Fibroblast of lung (primary cell): Measurements from ENCODE around the gene FOXL3. TPM values are rescaled to one million over a fixed set of nuclear protein-coding genes. Genes with fewer than 3 reads are reported as not detected.

Experiments used
- DNase-seq, 2 donors: peaks; one replicate each; pipeline versions ENCODE4 v3.0.0 to v3.0.0-alpha.2; 2010; ENCODE audit warnings: low read depth in 2 of 2
- H2AFZ ChIP-seq: 2 replicates; pipeline ENCODE4 v1.5.1; 2012; ENCODE audit warnings: low read length, control low read depth, inconsistent platforms
- H3K27ac ChIP-seq: 2 replicates; pipeline ENCODE4 v1.5.1; 2011; ENCODE audit warnings: low read length, control low read depth; ENCODE audit not compliant: insufficient read depth
- H3K27me3 ChIP-seq: 2 replicates; pipeline ENCODE4 v1.5.1; 2011; ENCODE audit warnings: mild to moderate bottlenecking, low read length; ENCODE audit not compliant: control insufficient read depth, insufficient read depth
- H3K36me3 ChIP-seq: 2 replicates; pipeline ENCODE4 v1.5.1; 2011; ENCODE audit warnings: low read length; ENCODE audit not compliant: control insufficient read depth, insufficient read depth
- H3K4me1 ChIP-seq: 2 replicates; pipeline ENCODE4 v1.5.1; 2011; ENCODE audit warnings: low read length; ENCODE audit not compliant: control insufficient read depth, insufficient read depth; ENCODE audit errors: extremely low read depth
- H3K4me2 ChIP-seq: 2 replicates; pipeline ENCODE4 v1.5.1; 2011; ENCODE audit warnings: low read length, control low read depth; ENCODE audit not compliant: insufficient read depth; ENCODE audit errors: extremely low read depth
- H3K4me3 ChIP-seq, 4 experiments: fragments of 200-600 bp in 1 of 4; sonication (generic) in 1 of 4; replicated peaks in 1 of 4; 2 replicates each; pipeline ENCODE4 v1.5.1; 2011 to 2016; ENCODE audit warnings: low read length in 4 of 4, low read depth in 3 of 4, mild to moderate bottlenecking in 3 of 4, control low read depth in 2 of 4, inconsistent platforms in 1 of 4, mixed read lengths in 1 of 4; ENCODE audit not compliant: insufficient read depth in 1 of 4; ENCODE audit errors: control extremely low read depth in 1 of 4
- H3K79me2 ChIP-seq: 2 replicates; pipeline ENCODE4 v1.5.1; 2012; ENCODE audit warnings: mild to moderate bottlenecking, low read length, inconsistent platforms; ENCODE audit not compliant: control insufficient read depth, insufficient read depth
- H3K9ac ChIP-seq: 2 replicates; pipeline ENCODE4 v1.5.1; 2011; ENCODE audit warnings: mild to moderate bottlenecking, low read length, control low read depth; ENCODE audit not compliant: insufficient read depth
- H3K9me3 ChIP-seq: 2 replicates; pipeline ENCODE4 v1.5.1; 2012; ENCODE audit warnings: low read depth, low read length; ENCODE audit not compliant: control insufficient read depth, insufficient read depth
- H4K20me1 ChIP-seq: 2 replicates; pipeline ENCODE4 v1.5.1; 2011; ENCODE audit warnings: low read length; ENCODE audit not compliant: control insufficient read depth, insufficient read depth; ENCODE audit errors: extremely low read depth
- CTCF ChIP-seq, 2 donors: IDR thresholded peaks in 1 of 2; conservative IDR thresholded peaks in 1 of 2; 1 replicate in 1 of 2; 2 replicates in 1 of 2; pipeline ENCODE4 v1.5.1; 2011 to 2012; ENCODE audit warnings: low read length in 2 of 2, control low read depth in 1 of 2, inconsistent platforms in 1 of 2, low read depth in 1 of 2, mild to moderate bottlenecking in 1 of 2
- EZH2 ChIP-seq: IDR thresholded peaks from 2 replicates; pipeline ENCODE4 v1.5.1; 2012; ENCODE audit warnings: low read length, control low read depth, mild to moderate bottlenecking; ENCODE audit errors: missing control alignments
- polyA plus RNA-seq, 2 donors: library from polyadenylated mRNA; depleted of rRNA in 1 of 2; stranded (reverse) in 1 of 2; unstranded in 1 of 2; fragments of >200 nt; gene quantifications; 2 replicates each; pipeline ENCODE4 v1.2.1, GENCODE V29; 2011 to 2012; ENCODE audit warnings: missing spikeins in 1 of 2
- total RNA-seq: library from RNA; depleted of rRNA; stranded (reverse); fragments of >200 nt; gene quantifications from 2 replicates; pipeline ENCODE4 v1.2.1, GENCODE V29; 2014

The FOXL3 gene
- total and polyA plus RNA-seq, 2 donors (not counting 1 experiment from before 2014, with no cell fraction given), result not detected

GRCh38 chr7:336810-337566 lies 47.0 kb downstream of the FOXL3 start:
- Histone ChIP-seq H3K27me3 (no peaks in the 10 kb centered on the region), H3K79me2 (no peaks in the 10 kb centered on the region), H2AFZ (no peak overlapping the region), H4K20me1 (no peaks in the 10 kb centered on the region), H3K9me3 (no peaks in the 10 kb centered on the region), H3K4me3 (no peak overlapping the region), H3K4me1 (no peaks in the 10 kb centered on the region), H3K4me2 (no peak overlapping the region), H3K36me3 (no peaks in the 10 kb centered on the region), H3K9ac (no peak overlapping the region), H3K27ac (no peak overlapping the region)
- no peak for DNase-seq
- TF ChIP-seq EZH2 (no peak), CTCF (conservative IDR thresholded peaks at IDR 0.05 in 1 of 2, IDR thresholded peaks at IDR 0.05 in 1 of 2; ENCODE audit: low read depth in 1 of 2, low read length in 2 of 2) (no peak)

GRCh38 chr7:337567-337951 lies 47.6 kb downstream of the FOXL3 start:
- H3K4me1 ChIP-seq, result no peaks in the 10 kb centered on the region
- H3K4me3 ChIP-seq, result no peak overlapping the region
- TF ChIP-seq EZH2 (no peak), CTCF (conservative IDR thresholded peaks at IDR 0.05 in 1 of 2, IDR thresholded peaks at IDR 0.05 in 1 of 2; ENCODE audit: low read depth in 1 of 2, low read length in 2 of 2) (no peak)
- H3K9ac ChIP-seq, result no peak overlapping the region
- no peak overlapping the region for H2AFZ ChIP-seq
- no peak for DNase-seq
- no peaks in the 10 kb centered on the region for H3K79me2 ChIP-seq
- H3K4me2 ChIP-seq, result no peak overlapping the region
- H3K9me3 ChIP-seq, result no peaks in the 10 kb centered on the region
- no peaks in the 10 kb centered on the region for H3K27me3 ChIP-seq
- no peak overlapping the region for H3K27ac ChIP-seq
- H4K20me1 ChIP-seq, result no peaks in the 10 kb centered on the region
- H3K36me3 ChIP-seq, result no peaks in the 10 kb centered on the region

- Histone ChIP-seq H3K4me2 (no peak overlapping the region), H3K27me3 (no peaks in the 10 kb centered on the region), H3K79me2 (no peaks in the 10 kb centered on the region), H3K27ac (no peak overlapping the region), H4K20me1 (no peaks in the 10 kb centered on the region), H3K4me1 (no peaks in the 10 kb centered on the region), H2AFZ (no peak overlapping the region), H3K9ac (no peak overlapping the region), H3K36me3 (no peaks in the 10 kb centered on the region), H3K4me3 (no peak overlapping the region), H3K9me3 (no peaks in the 10 kb centered on the region)
- TF ChIP-seq EZH2, result no peak
- TF ChIP-seq CTCF (conservative IDR thresholded peaks at IDR 0.05 in 1 of 2, IDR thresholded peaks at IDR 0.05 in 1 of 2; ENCODE audit: low read depth in 1 of 2, low read length in 2 of 2), result no peak
- no peak for DNase-seq
Measured at GRCh38 chr7:338295-339061, 48.5 kb downstream of the FOXL3 start.
